ENCODE results near the gene SSPN. TPM values are rescaled to one million over a fixed set of nuclear protein-coding genes. Genes with fewer than 3 reads are reported as not detected.

SSPN gene
- total RNA-seq, 4 donors from 2014 or later = 4.5 to 19.0 (median 11.8) TPM

DNA sequence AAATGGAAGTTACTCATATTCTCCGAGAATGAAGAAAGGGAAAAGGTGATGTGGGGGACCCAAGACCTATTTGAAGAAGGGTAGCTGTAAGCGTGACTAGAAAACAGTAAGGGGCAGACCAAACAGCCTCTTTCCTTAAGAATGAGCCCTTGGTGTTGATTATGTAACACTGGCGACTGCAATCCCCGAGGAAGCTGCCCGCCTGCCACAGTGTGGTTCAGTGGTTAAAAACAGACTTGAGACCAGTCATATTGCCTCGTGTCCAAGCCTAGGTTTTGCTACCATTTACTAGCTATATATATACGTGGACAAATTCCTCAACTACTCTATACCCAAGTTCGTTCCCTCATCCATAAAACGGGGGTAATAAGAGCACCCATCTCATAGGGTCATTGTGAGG is 49.1 kb downstream of the SSPN start:
- Histone ChIP-seq H3K9me3 (no peaks in the 10 kb centered on the region), H3K27ac (no peak overlapping the region), H3K4me1 (peaks cover 16% of the 10 kb centered on the region), H3K27me3 (no peaks in the 10 kb centered on the region), H3K36me3 (no peaks in the 10 kb centered on the region), H3K4me3 (no peak overlapping the region)
- TF ChIP-seq EP300 (IDR thresholded peaks at IDR 0.05) (no peak), POLR2AphosphoS5 (IDR thresholded peaks at IDR 0.05) (no peak), POLR2A (IDR thresholded peaks at IDR 0.05) (no peak)
- TF ChIP-seq, protein P1, sequence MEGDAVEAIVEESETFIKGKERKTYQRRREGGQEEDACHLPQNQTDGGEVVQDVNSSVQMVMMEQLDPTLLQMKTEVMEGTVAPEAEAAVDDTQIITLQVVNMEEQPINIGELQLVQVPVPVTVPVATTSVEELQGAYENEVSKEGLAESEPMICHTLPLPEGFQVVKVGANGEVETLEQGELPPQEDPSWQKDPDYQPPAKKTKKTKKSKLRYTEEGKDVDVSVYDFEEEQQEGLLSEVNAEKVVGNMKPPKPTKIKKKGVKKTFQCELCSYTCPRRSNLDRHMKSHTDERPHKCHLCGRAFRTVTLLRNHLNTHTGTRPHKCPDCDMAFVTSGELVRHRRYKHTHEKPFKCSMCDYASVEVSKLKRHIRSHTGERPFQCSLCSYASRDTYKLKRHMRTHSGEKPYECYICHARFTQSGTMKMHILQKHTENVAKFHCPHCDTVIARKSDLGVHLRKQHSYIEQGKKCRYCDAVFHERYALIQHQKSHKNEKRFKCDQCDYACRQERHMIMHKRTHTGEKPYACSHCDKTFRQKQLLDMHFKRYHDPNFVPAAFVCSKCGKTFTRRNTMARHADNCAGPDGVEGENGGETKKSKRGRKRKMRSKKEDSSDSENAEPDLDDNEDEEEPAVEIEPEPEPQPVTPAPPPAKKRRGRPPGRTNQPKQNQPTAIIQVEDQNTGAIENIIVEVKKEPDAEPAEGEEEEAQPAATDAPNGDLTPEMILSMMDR (IDR thresholded peaks at IDR 0.05) = no peak
- 83% methylated on average over 9 of the region's 9 CpGs for WGBS
- DNase-seq (ENCODE audit: low spot score in 2 of 2) = no peak

DNA sequence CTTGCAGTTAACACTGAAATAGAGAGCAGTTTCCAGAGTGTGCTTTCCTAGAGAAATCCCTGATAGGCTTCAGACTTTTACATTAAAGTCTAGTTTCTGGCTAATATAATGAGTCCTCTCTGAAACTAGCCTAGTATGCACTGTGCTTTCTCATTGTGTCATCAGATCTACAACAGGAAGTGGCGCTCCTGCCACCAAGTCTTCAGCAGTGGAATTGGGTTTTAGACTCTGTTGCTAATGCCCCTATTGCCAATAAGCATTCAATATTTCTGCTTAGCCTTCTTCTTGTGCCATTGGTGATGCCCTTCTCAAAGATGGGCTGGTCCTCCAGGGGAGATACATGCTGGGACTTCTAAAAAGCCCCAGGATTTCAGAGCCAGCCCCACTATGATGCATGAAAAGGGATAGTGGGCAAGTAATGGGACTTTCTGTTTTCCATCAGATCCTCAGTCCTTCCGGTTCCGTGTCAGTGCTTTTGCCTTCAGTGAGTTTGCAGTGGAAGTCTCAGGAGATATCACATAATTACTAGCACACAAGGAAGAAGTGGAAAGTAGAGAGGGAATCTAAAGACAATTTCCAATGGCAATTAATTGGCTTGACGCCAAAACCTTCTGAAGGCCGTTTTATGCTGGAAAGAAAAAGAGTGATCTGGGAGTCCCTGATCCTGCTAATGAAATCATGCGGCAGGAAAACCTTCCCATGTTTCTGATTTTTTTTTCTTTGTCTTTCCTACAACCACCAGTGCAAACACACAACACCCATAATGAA is 50.0 kb downstream of the SSPN start:
- no peak overlapping the region for H3K4me3 ChIP-seq
- H3K9me3 ChIP-seq = no peaks in the 10 kb centered on the region
- no peaks in the 10 kb centered on the region for H3K27me3 ChIP-seq
- no peak for DNase-seq (ENCODE audit: low spot score in 2 of 2)
- WGBS = 65% methylated on average over 6 of the region's 6 CpGs
- TF ChIP-seq POLR2A (IDR thresholded peaks at IDR 0.05) (no peak), EP300 (IDR thresholded peaks at IDR 0.05) (no peak), POLR2AphosphoS5 (IDR thresholded peaks at IDR 0.05) (no peak)
- TF ChIP-seq, protein P1 (IDR thresholded peaks at IDR 0.05) = no peak
- H3K36me3 ChIP-seq = no peaks in the 10 kb centered on the region
- H3K27ac ChIP-seq = no peak overlapping the region
- H3K4me1 ChIP-seq = peaks cover 8% of the 10 kb centered on the region

DNA sequence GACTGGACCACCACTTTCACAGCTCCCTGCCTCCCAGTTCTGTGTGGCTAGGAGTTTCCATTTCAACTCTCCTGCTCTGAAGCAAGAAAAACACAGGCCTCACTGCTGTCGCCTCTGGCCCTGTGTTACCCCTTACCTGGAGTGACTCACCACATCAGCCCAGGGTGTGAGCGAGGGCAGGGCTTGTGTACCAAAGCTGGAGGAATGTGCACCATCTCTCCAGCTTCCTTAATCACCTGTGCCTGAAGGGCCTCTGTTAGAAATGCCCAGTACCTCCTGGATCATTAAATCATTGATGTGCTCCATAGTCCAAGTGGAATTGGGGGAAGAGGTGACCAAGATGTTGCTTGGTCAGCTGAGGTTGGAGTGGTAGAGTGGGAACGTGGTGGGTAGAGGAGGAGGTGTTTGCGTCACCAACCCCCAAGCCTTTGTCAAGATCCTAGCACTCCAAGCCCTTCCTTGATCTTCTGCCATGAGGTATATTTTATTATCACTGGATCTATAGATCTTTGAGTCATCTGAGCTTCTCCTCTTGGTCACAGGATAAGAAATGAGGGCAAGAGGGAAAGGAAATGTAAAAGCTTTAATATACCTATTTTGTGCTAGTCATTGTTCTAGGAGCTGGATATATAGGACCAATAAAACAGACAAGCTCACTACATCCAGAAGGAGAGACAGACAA is 51.3 kb downstream of the SSPN start:
- Histone ChIP-seq H3K27me3 (no peaks in the 10 kb centered on the region), H3K27ac (no peak overlapping the region), H3K9me3 (no peaks in the 10 kb centered on the region), H3K36me3 (no peaks in the 10 kb centered on the region), H3K4me3 (no peak overlapping the region), H3K4me1 (peaks cover 5% of the 10 kb centered on the region)
- 70% methylated on average over 4 of the region's 4 CpGs for WGBS
- no peak for DNase-seq (ENCODE audit: low spot score in 2 of 2)
- TF ChIP-seq, protein P1 (IDR thresholded peaks at IDR 0.05) = no peak
- no peak for TF ChIP-seq EP300 (IDR thresholded peaks at IDR 0.05)
- TF ChIP-seq POLR2A (IDR thresholded peaks at IDR 0.05) = no peak

DNA sequence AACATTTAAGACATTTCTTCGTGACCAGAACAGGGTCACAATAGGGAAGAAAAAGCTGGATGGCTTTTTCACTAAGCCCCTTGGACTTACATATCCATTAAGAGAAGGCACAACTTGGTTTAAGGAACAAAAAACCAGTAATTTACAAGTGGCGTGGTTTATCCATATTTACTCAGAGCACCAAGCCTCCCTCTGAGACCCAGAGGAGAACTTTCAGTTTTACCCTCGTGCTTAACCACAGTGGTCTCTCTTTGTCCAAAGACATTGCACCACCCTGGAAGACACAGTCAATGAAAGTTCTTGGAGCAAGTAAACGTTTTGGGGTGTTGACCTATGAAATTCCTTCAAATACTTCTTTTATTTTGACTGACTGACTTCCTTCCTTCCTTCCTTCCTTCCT is 52.5 kb downstream of the SSPN start:
- WGBS = 67% methylated on average over 4 of the region's 4 CpGs
- no peak overlapping the region for H3K4me3 ChIP-seq
- DNase-seq (ENCODE audit: low spot score in 2 of 2) = no peak
- TF ChIP-seq EP300 (IDR thresholded peaks at IDR 0.05) = no peak
- no peak for TF ChIP-seq POLR2AphosphoS5 (IDR thresholded peaks at IDR 0.05)
- no peak for TF ChIP-seq POLR2A (IDR thresholded peaks at IDR 0.05)
- TF ChIP-seq, protein P1 (IDR thresholded peaks at IDR 0.05) = no peak
- no peaks in the 10 kb centered on the region for H3K27me3 ChIP-seq
- H3K4me1 ChIP-seq = peaks cover 5% of the 10 kb centered on the region
- H3K9me3 ChIP-seq = no peaks in the 10 kb centered on the region
- H3K36me3 ChIP-seq = no peaks in the 10 kb centered on the region
- H3K27ac ChIP-seq = no peak overlapping the region

DNA sequence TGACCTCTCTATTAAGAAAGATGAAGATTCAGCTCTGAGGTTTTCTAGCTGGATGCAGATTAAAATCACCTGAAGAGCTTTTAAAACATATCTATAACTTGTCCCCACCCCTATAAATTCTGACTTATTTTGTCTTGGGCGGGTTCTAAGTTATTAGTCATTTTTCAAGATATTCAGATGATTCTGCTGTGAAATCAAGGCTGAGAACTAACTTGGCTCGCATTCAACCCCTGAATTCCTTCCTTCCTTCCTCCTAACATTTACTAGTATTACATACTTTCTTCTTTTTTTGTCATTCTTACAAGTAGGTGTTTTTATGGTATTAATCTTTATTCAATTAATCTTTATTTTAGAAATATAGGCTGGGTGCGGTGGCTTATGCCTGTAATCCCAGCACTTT is 55.4 kb downstream of the SSPN start:
- H3K4me3 ChIP-seq = no peak overlapping the region
- TF ChIP-seq EP300 (IDR thresholded peaks at IDR 0.05) (no peak), POLR2AphosphoS5 (IDR thresholded peaks at IDR 0.05) (no peak), POLR2A (IDR thresholded peaks at IDR 0.05) (no peak)
- H3K27me3 ChIP-seq = no peaks in the 10 kb centered on the region
- no peaks in the 10 kb centered on the region for H3K36me3 ChIP-seq
- no peak for DNase-seq (ENCODE audit: low spot score in 2 of 2)
- H3K9me3 ChIP-seq = no peaks in the 10 kb centered on the region
- peaks cover 5% of the 10 kb centered on the region for H3K4me1 ChIP-seq
- H3K27ac ChIP-seq = no peak overlapping the region
- 77% methylated on average over 3 of the region's 3 CpGs for WGBS
